Parathyroid adenoma (tissue), 2 donors: ENCODE measurements around the gene ZNF236.

Experiments
- H2AFZ ChIP-seq: fragments of 300-600 bp; sonication (generic); one replicate; pipeline ENCODE4 v1.7.0; 2017; ENCODE audit warnings: antibody characterized with exemption, mild to moderate bottlenecking
- H3K27ac ChIP-seq: fragments of 300-600 bp; sonication (generic); one replicate; pipeline ENCODE4 v1.7.0; 2017
- H3K27me3 ChIP-seq: fragments of 300-600 bp; sonication (generic); one replicate; pipeline ENCODE4 v1.7.0; 2017; ENCODE audit warnings: low read length; ENCODE audit not compliant: control insufficient read depth, insufficient read depth
- H3K36me3 ChIP-seq: fragments of 300-600 bp; sonication (generic); one replicate; pipeline ENCODE4 v1.7.0; 2017; ENCODE audit warnings: low read length; ENCODE audit not compliant: control insufficient read depth, insufficient read depth
- H3K4me1 ChIP-seq: fragments of 300-600 bp; sonication (generic); one replicate; pipeline ENCODE4 v1.7.0; 2017; ENCODE audit warnings: control low read depth
- H3K4me2 ChIP-seq: fragments of 300-600 bp; sonication (generic); one replicate; pipeline ENCODE4 v1.7.0; 2017; ENCODE audit warnings: low read length
- H3K4me3 ChIP-seq: fragments of 300-600 bp; sonication (generic); one replicate; pipeline ENCODE4 v1.7.0; 2017; ENCODE audit warnings: low read depth, low read length
- H3K79me2 ChIP-seq: fragments of 300-600 bp; sonication (generic); one replicate; pipeline ENCODE4 v1.7.0; 2017; ENCODE audit warnings: control low read depth
- H3K9ac ChIP-seq: fragments of 300-600 bp; sonication (generic); one replicate; pipeline ENCODE4 v1.7.0; 2017; ENCODE audit warnings: mild to moderate bottlenecking
- H3K9me3 ChIP-seq: fragments of 300-600 bp; sonication (generic); one replicate; pipeline ENCODE4 v1.7.0; 2017; ENCODE audit warnings: low read length; ENCODE audit not compliant: control insufficient read depth
- CTCF ChIP-seq: fragments of 300-600 bp; sonication (generic); IDR thresholded peaks from one replicate; pipeline ENCODE4 v1.7.0; 2017; ENCODE audit warnings: antibody characterized with exemption, mild to moderate bottlenecking
- donor health status: primary hyperparathyroidism.

The ZNF236 gene

DNA sequence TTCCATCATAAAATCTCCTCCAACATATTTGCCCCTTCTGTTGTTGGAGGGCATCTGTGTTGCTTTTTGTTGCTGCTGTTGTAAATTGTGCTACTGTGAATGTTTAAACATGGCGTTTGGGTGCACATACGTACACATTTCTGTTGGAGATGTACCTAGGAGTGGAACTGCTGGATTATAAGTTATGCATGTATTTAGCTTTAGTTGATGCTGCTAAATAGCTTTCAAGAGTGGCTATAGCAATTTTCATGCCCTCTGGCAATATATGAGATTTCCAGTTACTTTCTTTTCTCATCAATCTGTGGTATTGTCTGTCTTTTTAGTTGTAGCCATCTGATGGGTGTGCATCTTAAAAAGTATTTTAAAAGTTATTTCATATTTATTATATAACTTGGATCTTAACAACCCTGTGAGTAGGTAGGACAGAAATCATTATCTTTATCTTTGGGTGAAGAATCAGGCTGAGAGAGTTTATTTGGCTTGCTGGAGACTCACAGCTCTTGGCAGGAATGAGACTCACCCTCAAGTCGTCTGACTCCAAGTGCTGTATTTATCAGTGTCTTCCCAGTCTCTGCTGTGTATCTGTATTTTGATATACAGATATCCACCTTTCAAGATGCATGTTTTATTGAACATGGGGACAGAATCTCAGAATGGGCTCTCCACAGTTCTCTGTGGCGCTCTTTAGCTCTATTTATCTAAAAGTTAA is 16.9 kb downstream of the ZNF236 start:
- no peak overlapping the region for H3K27ac ChIP-seq
- no peak overlapping the region for H3K4me3 ChIP-seq
- H3K4me2 ChIP-seq: no peak overlapping the region
- H3K4me1 ChIP-seq: peaks cover 3% of the 10 kb centered on the region
- TF ChIP-seq CTCF: no peak
- H3K27me3 ChIP-seq: no peaks in the 10 kb centered on the region
- H3K9me3 ChIP-seq: no peaks in the 10 kb centered on the region
- no peak overlapping the region for H2AFZ ChIP-seq
- no peaks in the 10 kb centered on the region for H3K36me3 ChIP-seq
- H3K79me2 ChIP-seq: peaks cover 4% of the 10 kb centered on the region
- no peak overlapping the region for H3K9ac ChIP-seq

DNA sequence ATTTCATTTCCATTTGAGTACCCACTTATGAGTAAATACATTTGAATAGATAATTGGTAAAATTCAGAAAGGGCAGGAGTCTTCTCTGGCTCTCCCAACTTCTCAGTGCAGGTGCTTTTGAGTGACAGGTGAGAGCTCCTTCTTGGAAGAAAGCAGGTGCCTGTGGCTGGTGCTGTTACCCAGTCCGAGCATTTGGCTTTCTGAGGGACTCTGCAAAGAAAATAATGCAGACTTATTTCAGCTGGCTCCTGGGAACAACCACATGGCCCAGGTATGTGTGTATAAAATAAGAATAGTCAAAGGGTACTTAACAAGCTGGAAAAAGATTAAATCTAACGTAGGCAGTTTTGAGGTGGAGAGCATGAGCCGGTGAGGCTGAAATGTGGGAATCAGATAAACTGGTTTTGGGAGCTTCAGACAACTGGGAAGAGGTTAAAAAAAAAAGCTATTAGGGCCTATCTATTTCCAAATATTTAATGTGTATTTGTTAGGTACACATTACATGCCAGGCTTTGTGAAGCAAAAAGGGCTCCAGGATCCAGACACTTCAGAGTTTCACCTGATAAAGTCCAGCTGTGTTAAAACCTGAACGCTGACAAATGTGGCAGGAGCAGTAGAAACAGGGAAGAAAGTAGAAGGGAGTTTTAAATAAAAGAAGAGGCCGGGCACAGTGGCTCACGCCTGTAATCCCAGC is 20.6 kb downstream of the ZNF236 start:
- Histone ChIP-seq H3K4me1 (peaks cover 6% of the 10 kb centered on the region), H3K9ac (no peak overlapping the region), H3K36me3 (no peaks in the 10 kb centered on the region)

DNA sequence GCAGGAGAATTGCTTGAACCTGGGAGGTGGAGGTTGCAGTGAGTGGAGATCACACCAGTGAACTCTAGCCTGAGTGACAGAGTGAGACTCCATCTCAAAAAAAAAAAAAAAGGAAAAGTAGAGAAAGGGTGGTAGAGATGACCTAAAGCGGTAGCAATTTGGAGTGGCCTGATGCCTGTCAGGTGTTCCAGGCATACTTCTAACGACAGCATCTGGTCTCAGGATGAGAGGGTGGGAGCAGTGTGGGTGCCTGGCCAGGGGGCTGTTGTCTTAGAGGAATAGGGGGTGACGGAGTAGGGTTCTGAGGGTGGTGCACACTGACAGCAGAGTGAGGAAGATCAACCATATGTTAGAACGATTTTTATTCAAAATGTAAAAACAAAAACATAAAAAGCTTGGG is 21.8 kb downstream of the ZNF236 start:
- H3K27ac ChIP-seq: no peak overlapping the region
- H3K4me3 ChIP-seq: no peak overlapping the region
- no peaks in the 10 kb centered on the region for H3K27me3 ChIP-seq
- no peak overlapping the region for H2AFZ ChIP-seq
- no peak overlapping the region for H3K4me2 ChIP-seq
- H3K9me3 ChIP-seq: no peaks in the 10 kb centered on the region
- H3K79me2 ChIP-seq: peaks cover 10% of the 10 kb centered on the region
- no peak for TF ChIP-seq CTCF
- H3K9ac ChIP-seq: no peak overlapping the region
- H3K36me3 ChIP-seq: no peaks in the 10 kb centered on the region
- H3K4me1 ChIP-seq: peaks cover 6% of the 10 kb centered on the region

More for the DNA sequence above, 20.6 kb downstream of the ZNF236 start:
- Histone ChIP-seq H3K4me3 (no peak overlapping the region), H3K9me3 (no peaks in the 10 kb centered on the region), H3K79me2 (peaks cover 4% of the 10 kb centered on the region), H2AFZ (peak overlapping the region; percentile 38), H3K4me2 (peak overlapping the region; percentile 35), H3K27ac (peak overlapping the region; percentile 16), H3K27me3 (no peaks in the 10 kb centered on the region)
- TF ChIP-seq CTCF: no peak

GRCh38 chr18:76844742-76845477 is 22.6 kb downstream of the ZNF236 start:
- H3K36me3 ChIP-seq: no peaks in the 10 kb centered on the region
- H3K9ac ChIP-seq: no peak overlapping the region
- H3K4me2 ChIP-seq: no peak overlapping the region
- no peak overlapping the region for H3K27ac ChIP-seq
- H3K27me3 ChIP-seq: no peaks in the 10 kb centered on the region
- H3K79me2 ChIP-seq: peaks cover 10% of the 10 kb centered on the region
- no peaks in the 10 kb centered on the region for H3K9me3 ChIP-seq
- TF ChIP-seq CTCF: no peak
- no peak overlapping the region for H3K4me3 ChIP-seq
- no peak overlapping the region for H2AFZ ChIP-seq
- H3K4me1 ChIP-seq: peaks cover 6% of the 10 kb centered on the region
